Ovary (tissue), 3 donors: ENCODE data around the gene TET3.

Experiments
- CTCF ChIP-seq, 3 donors: fragments of 450-650 bp in 2 of 3; fragments of 200-600 bp in 1 of 3; IDR thresholded peaks; one replicate each; pipeline versions ENCODE4 v1.5.1 to v1.8.0; 2016 to 2022; ENCODE audit warnings: antibody characterized with exemption in 3 of 3, mild to moderate bottlenecking in 1 of 3
- POLR2A ChIP-seq: fragments of 450-650 bp; IDR thresholded peaks from one replicate; pipeline ENCODE4 v1.6.1; 2017; ENCODE audit warnings: antibody characterized with exemption, mild to moderate bottlenecking, moderate library complexity
- donor health status: DM: no; HTN: no; CAD: no.

- no peak for TF ChIP-seq POLR2A
- TF ChIP-seq CTCF (IDR thresholded peaks at IDR 0.05), result no peak
Measured at GRCh38 chr2:73956218-73956865, 28.4 kb upstream of the TET3 start.
